ENCODE data around the gene MTAP.

DNA sequence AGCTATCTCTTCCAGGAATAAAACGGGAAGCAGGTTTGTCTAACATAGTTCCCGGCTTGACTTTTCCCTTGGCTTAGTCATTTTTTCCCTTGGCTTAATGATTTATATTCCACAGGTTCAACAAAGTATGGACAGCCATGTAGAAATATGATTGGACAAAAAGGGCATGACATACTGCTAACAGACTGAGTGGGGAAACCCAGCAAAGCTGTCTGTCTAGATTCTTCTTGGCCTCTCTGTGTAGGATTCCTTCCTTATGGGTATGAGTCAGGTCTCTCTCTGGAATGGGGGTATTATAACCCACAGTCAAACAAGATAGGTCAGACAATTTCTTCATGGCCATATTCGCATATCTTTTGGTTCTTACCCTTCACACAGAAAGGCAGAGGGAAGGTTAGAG, 5.7 kb upstream of the MTAP start:
- TF ChIP-seq, protein P1, sequence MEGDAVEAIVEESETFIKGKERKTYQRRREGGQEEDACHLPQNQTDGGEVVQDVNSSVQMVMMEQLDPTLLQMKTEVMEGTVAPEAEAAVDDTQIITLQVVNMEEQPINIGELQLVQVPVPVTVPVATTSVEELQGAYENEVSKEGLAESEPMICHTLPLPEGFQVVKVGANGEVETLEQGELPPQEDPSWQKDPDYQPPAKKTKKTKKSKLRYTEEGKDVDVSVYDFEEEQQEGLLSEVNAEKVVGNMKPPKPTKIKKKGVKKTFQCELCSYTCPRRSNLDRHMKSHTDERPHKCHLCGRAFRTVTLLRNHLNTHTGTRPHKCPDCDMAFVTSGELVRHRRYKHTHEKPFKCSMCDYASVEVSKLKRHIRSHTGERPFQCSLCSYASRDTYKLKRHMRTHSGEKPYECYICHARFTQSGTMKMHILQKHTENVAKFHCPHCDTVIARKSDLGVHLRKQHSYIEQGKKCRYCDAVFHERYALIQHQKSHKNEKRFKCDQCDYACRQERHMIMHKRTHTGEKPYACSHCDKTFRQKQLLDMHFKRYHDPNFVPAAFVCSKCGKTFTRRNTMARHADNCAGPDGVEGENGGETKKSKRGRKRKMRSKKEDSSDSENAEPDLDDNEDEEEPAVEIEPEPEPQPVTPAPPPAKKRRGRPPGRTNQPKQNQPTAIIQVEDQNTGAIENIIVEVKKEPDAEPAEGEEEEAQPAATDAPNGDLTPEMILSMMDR (IDR thresholded peaks at IDR 0.05; ENCODE audit: low read depth, low read length, poor library complexity, severe bottlenecking) = no peak
- no peak for TF ChIP-seq EZH2phosphoT487 (IDR thresholded peaks at IDR 0.05; ENCODE audit: borderline replicate concordance, low read length)

Measured in DOHH2 (cell line).